GM21447 (cell line): ENCODE results near the gene SDHAF2.
"Not testable (repeated sequence)": the region's sequence is repeated elsewhere in the genome, so short reads cannot be mapped to it uniquely, and the experiment has no call there.

Experiments used
- ATAC-seq: cut with Tn5 transposase; IDR thresholded peaks from one replicate; pipeline ENCODE4 v1.9.1; 2021; ENCODE audit not compliant: unreplicated experiment

Gene SDHAF2

DNA sequence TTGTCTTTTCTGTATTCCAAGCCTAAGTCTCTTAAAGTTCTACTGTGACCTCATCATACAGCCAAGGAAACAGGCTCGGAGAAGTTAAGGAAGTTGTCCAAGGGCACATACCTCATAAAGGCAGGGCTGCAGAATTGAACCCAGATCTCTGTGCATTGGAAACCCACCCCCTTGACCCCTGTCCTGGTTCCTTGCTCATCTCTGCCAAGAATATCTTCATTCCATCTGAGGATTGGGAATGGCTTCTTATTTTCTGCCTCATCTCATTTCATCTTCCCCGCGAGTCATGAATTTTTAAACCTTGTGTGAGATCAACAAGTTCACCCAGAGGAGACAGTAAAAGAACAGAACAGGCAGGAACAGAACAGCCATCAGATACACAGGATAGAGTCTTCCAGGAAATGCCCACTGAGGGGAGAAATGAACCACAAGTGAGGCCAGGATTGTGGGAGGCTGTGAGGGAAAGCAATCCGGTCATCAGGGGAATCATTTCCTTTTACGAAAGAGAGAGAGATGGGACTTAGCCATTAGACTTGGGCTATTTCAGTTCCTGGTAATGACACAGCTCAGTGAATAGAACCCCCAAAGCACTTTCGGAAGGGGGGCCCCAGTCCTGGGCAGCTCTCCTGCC lies 44.2 kb downstream of the SDHAF2 start:
- no peak for ATAC-seq

DNA sequence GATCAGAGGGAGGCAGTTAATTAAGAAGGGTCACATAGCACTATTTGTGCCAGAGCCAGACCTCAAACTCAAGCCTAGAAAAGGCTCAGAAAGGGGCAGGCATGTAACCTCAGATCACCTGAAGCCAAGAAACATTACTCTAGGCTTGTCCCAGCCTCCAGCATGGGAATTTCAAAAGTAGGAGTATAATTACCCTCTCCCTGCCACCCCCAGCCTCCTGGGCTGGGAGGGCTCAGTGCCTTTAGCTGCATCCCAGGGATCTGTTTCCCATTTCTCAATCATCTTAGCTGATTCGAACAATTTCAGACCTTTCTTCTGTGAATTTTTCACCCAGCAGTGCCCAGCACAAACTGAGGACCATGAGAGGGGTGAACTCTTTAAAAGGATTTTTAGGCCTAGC lies 45.5 kb downstream of the SDHAF2 start:
- ATAC-seq = no peak

DNA sequence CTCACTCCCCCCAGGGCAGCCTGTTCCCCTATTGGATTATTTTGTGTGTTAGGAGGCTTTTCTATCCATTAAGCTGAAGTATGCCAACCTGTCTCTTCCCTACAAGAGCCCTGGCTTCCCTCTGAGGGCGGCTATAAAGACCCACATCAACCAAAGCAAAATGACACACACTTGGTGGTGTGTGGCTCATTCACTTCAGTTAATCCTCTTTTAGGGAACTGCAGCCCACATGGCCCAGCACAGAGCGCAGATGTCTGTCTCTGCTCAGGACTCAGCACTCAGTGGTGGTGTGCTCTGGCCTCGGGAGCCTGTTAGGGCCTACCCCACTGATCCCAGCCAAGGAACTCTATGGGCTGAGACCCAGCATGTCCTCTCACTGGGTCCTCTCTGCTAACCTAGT lies 46.4 kb downstream of the SDHAF2 start:
- ATAC-seq = no peak

DNA sequence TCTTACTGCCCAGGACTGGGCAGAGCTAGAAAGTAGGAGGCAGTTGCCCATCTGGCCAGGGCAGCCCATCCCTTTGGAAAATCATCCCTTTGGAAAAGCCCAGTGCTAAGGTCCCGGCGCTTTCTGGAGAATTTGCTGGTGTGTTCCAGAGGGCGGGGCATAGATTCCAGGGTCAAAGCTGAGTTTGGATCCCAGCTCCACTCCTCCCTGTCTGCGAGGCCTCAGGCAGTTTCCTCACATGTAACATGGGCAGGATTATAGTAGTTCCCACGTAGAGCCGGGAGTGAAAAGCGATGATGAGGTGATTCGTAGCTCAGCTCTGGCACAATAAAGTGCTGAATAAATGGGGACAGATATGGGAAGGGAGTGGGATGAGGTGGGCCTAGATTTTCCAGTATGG lies 47.2 kb downstream of the SDHAF2 start:
- no peak for ATAC-seq

DNA sequence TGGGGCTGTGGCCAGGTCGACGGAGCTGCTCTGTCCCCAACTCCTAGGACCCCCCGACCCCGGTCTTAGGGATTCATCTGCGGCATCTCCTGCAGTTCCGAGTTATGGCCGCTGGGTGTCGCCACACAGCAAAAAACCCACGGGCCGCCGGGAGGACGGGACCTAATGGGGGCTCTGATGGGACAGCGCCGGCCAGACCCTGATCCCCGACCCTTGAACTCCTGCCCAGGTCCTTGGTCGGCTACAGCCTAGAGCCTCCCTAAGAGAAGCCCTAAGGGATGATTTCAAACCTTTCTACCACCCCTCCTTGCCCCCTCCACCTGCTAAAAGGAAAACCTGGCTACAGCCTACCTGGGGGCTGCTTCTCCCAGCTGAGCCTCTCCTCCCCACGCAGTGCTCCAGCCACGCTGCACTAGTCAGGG lies 47.8 kb downstream of the SDHAF2 start:
- ATAC-seq = no peak

DNA sequence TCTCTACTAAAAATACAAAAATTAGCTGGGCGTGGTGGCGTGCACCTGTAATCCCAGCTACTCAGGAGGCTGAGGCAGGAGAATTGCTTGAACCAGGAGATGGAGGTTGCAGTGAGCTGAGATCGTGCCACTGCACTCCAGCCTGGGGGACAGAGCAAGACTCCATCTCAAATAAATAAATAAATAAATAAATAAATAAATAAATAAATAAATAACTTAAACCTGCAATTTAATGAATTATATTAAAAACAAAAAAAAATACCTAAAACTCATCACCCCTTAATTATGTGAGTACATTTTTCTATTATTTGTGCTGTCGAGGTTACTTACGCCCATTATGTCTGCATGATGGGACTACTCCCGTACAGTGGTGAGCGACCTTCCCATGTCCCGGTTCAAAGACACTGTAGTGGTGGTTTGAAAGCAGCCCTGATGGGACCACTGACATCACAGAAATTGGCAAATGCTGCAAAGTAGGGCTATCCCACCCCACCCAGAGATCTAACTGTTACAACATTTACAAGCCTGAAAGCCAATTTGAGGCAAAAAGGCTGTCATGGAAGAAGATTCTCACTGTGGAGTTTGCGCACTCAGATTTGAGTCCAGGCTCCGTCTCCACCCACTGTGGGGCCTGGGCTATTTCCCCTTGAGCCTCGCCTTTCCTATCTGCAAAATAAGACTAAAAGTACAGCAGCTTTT lies 49.6 kb downstream of the SDHAF2 start:
- ATAC-seq = not testable (repeated sequence)

DNA sequence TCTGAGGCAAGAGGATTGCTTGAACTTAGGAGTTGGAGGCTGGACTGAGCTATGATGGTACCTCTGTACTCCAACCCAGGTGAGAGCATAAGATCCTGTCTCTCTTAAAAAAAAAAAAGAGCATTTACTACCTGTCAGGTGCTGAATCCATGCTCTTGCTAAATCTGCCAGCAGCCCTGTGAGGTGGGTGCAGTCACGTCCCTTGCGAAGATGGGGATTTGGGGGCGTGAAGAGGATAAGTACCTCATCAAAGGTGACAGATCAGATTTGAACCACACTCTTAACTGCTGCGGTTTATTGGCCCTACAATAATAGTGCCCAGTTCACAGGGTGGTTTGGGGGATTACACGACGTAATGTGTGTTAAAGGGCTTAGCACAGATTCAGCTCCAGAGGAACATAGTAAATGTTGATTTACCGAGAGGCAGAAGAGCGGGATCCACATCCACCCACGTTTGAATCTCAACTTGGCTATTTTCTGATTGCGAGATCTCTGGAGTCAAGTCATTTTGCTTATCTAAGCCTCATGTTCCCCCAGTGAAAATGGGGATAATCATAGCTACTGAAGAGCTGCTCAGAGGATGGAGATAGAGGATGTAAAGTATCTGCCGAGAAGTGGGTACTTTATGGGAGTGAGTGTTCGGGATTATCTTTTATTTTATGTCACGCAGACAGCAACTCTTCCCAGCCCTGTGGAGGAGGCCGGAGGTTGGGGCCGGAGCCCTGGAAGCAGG lies 50.5 kb downstream of the SDHAF2 start:
- ATAC-seq = no peak

- ATAC-seq = no peak
Observed at GRCh38 chr11:61480994-61481335, 51.0 kb downstream of the SDHAF2 start.

- no peak for ATAC-seq
Observed at GRCh38 chr11:61481806-61482205, 51.9 kb downstream of the SDHAF2 start.

DNA sequence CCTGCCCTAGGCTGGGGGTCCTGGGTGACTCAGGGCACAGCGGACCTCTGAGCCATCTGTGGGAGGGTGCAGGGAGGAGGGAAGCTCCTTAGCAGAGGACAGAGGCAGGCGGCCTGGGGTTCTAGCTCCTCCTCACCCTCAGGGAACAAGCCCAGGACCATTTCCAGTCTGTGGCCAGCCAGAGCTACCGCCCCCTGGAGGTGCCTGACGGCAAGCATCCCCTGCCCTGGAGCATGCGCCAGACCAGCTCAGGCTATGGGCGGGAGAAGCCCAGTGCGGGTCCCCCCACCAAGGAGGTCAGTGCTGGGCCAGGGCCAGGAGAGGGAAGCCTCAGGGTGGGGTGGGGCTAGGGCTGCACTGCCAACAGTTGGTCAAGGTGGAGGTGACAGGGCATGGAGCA lies 52.6 kb downstream of the SDHAF2 start:
- ATAC-seq = no peak

GRCh38 chr11:61484541-61484940 lies 54.6 kb downstream of the SDHAF2 start:
- no peak for ATAC-seq

DNA sequence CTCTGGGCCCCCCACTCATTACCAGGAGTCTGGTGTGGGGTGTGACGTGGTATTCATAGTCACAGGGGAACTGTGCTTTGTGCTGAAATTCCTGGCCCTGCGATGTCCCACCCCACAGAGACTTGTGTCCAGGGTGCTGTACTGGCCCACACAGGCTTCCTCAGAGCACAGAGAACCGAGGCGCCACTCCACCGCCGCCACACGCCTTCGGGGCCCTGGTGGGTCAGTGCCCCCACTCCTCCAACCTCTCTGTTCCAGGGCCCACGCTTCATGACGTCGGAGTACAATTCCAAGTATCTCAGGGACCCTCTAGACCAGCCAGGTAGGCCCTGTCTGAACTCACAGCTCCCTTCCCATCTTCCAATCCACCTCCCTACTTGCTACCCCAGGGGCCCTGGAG lies 55.2 kb downstream of the SDHAF2 start:
- no peak for ATAC-seq

DNA sequence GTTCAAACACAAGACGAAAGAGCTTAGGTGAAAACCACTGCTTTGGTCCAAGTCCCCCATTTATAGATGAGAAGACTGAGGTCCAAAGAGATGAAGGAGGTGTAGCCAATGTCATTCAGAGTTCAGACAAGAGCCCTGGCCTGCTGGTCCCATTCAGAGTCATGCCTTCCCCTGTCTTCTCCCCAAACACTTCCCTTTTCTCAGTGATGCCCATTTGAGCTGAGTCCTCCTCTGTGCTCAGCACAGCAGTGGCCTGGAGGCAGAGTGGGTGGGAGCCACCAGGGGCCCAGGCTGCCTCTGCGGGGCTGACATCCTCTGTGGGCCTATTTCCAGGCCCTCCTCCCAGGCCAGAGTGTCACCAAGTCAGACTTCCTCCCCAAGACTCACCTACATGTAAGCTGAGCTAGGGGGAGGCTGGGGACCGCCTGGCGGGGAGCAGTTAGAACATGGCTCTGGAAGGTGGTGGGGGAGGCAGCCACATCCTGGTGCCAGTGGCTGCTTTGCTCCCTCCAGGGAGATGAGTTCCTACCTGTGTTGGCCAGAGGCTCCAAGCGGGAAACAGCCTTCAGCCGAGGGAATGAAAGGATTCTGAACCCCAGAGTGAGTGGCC lies 56.2 kb downstream of the SDHAF2 start:
- no peak for ATAC-seq

DNA sequence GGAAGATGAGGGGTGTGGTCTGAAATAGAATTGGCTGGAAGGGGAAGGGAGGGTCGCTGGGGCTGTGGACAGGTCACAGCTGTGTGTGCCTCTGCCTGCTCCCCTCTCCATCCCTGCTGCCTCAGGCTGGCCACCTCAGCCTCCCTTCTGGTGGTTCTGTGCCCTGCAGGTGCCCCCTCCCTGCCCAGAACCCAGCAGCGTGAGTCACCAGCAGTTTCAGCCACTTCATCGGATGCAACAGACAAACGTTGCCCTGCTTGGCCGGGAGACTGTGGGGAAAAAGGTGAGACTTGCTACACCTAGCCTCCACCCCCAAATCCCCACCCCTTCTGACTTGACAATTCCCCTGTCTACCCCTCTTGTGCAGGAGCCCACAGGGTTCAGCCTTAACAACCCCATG lies 56.9 kb downstream of the SDHAF2 start:
- ATAC-seq = no peak

DNA sequence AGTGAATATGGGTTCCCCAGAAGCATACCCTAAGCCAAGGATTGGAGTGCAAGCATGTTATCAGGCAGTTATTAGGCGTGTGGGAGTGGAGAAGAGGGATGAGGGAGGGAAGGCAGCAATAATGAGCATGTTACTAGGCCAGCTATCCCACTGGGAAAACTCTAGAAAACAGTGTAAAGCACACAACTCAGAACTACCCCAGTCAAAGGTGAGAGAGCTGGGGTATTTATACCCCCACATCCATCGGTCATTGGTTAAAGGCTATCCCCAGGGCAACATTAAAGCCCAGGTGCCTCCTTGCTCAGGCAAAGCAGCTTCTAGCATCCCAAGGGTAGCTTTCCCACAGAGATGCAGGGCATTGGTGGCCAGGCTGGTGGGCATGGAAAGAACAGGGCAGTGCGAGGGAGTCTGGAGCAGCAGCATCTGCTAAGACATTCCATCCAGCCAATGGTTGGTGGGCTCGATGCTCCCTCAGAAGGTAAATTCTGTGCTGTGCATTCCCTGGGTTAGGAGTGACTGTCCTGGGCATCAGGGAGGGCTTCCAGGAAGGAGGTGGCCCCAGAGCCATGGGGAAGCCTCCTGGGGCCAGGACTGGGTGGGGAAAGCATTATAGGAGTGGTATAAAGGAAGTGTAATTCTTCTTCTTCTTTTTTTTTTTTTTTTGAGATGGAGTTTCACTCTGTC lies 57.6 kb downstream of the SDHAF2 start:
- ATAC-seq = no peak

DNA sequence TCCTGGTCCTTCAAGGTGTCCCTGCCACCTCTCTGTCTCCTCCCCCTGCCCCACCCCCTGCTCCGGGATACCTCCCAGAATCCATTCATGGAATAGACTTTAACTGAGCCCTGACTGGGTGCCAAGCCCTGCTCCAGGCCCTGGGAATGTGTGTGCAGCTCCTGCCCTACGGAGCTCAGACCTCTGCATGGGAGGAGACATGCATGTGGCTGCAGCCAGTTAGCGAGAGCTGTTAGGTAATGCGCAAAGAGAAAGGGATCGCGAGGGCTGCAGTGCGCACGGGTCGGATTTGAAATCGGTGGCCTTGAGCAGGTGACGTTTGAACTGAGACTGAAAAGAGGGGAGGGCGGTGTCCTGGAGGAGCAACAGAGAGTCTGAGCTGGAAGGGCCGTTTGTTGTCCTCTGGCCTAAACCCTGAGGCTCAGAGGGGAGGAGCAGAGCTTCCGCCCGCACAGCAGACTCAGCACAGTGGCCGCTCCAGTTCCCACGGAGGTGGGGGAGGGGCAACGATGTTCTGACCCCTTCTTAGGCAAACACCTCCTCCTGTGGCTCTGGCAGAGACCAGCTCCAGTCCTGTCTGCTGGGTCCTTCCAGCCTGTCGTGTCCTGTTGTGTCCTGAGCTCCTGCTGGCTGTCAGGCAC lies 58.8 kb downstream of the SDHAF2 start:
- no peak for ATAC-seq

GRCh38 chr11:61489833-61490721 lies 60.2 kb downstream of the SDHAF2 start:
- ATAC-seq = no peak

DNA sequence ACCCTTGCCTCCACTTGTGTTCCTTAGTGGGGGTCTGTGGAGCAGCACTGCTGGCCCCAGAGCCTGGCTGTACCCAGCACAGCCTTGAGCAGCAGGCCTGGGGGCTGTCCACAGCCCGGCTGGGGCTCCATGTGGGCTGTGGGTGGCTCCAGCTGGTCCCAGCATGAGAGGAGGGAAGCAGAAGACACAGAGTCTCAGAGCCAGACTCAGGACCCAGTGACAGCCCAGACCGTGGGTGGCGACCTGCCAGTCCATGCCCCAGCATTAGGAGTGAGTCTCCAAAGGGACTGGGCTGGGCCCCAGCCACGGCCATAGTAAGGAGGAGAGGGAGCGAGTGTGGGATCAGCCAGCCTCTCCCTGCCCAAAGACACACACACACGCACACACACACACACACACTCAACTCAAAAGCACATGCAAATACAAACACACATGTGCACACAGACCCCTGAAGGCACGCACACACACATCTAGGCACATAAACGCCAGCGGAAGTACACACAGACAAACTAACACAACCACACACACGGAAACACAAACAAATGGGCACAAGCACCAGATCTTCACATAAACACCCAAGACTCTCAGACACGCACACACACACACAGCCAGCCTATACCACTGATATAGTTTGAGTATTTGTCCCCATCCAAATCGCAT lies 61.9 kb downstream of the SDHAF2 start:
- no peak for ATAC-seq

- no peak for ATAC-seq
Observed at GRCh38 chr11:61494381-61494961, 64.5 kb downstream of the SDHAF2 start.
